ENCODE data around the gene SETD4. TPM values are rescaled to one million over a fixed set of nuclear protein-coding genes. Genes with fewer than 3 reads are reported as not detected.

SETD4 gene
- total RNA-seq, 1 donor from 2014 or later, result 45.8 TPM

- H3K9me3 Mint-ChIP-seq (ENCODE audit: low read depth), result peaks cover 9% of the 10 kb centered on the region
- no peak for TF ChIP-seq CTCF (IDR thresholded peaks at IDR 0.05; ENCODE audit: unreplicated experiment)
- no peak overlapping the region for H3K4me3 Mint-ChIP-seq (ENCODE audit: low read depth)
- peaks cover 15% of the 10 kb centered on the region for H3K4me1 Mint-ChIP-seq (ENCODE audit: low read depth)
- DNase-seq (ENCODE audit: low spot score, unreplicated experiment), result no peak
- H3K27me3 Mint-ChIP-seq, result no peaks in the 10 kb centered on the region
- peaks cover 4% of the 10 kb centered on the region for H3K36me3 Mint-ChIP-seq (ENCODE audit: insufficient read depth)
- H3K27ac Mint-ChIP-seq, result no peak overlapping the region
Observed at GRCh38 chr21:36072453-36073162, 12.3 kb upstream of the SETD4 start.

GRCh38 chr21:36070999-36071398 lies 10.7 kb upstream of the SETD4 start:
- H3K4me3 Mint-ChIP-seq (ENCODE audit: low read depth), result peak overlapping the region; percentile 14
- H3K36me3 Mint-ChIP-seq (ENCODE audit: insufficient read depth), result peaks cover 4% of the 10 kb centered on the region
- H3K27me3 Mint-ChIP-seq, result no peaks in the 10 kb centered on the region
- no peak for TF ChIP-seq CTCF (IDR thresholded peaks at IDR 0.05; ENCODE audit: unreplicated experiment)
- H3K27ac Mint-ChIP-seq, result no peak overlapping the region
- H3K9me3 Mint-ChIP-seq (ENCODE audit: low read depth), result peaks cover 9% of the 10 kb centered on the region
- H3K4me1 Mint-ChIP-seq (ENCODE audit: low read depth), result peaks cover 10% of the 10 kb centered on the region
- no peak for DNase-seq (ENCODE audit: low spot score, unreplicated experiment)

GRCh38 chr21:36069713-36070583 lies 9.6 kb upstream of the SETD4 start, which contains the start of gene CBR1:
Gene CBR1 (plus strand): TSS chr21:36070024. CDS start chr21:36070116, 92 bp downstream.
- peak within 1 kb of the TSS; percentile 73 for H3K27ac Mint-ChIP-seq
- peaks cover 9% of the 10 kb centered on the region for H3K9me3 Mint-ChIP-seq (ENCODE audit: low read depth)
- peak within 1 kb of the TSS; percentile 76 for H3K4me3 Mint-ChIP-seq (ENCODE audit: low read depth)
- TF ChIP-seq CTCF (IDR thresholded peaks at IDR 0.05; ENCODE audit: unreplicated experiment), result no peak
- H3K4me1 Mint-ChIP-seq (ENCODE audit: low read depth), result peaks cover 13% of the 10 kb centered on the region
- DNase-seq (ENCODE audit: low spot score, unreplicated experiment), result peak; percentile 24
- H3K36me3 Mint-ChIP-seq (ENCODE audit: insufficient read depth), result peaks cover 4% of the 10 kb centered on the region
- no peaks in the 10 kb centered on the region for H3K27me3 Mint-ChIP-seq

- peaks cover 9% of the 10 kb centered on the region for H3K9me3 Mint-ChIP-seq (ENCODE audit: low read depth)
- peak overlapping the region; percentile 76 for H3K4me3 Mint-ChIP-seq (ENCODE audit: low read depth)
- H3K27ac Mint-ChIP-seq, result peak overlapping the region; percentile 73
- no peak for DNase-seq (ENCODE audit: low spot score, unreplicated experiment)
- peaks cover 13% of the 10 kb centered on the region for H3K4me1 Mint-ChIP-seq (ENCODE audit: low read depth)
- H3K27me3 Mint-ChIP-seq, result peaks cover 2% of the 10 kb centered on the region
- TF ChIP-seq CTCF (IDR thresholded peaks at IDR 0.05; ENCODE audit: unreplicated experiment), result no peak
- H3K36me3 Mint-ChIP-seq (ENCODE audit: insufficient read depth), result peaks cover 4% of the 10 kb centered on the region
Observed at GRCh38 chr21:36068748-36069398, 8.5 kb upstream of the SETD4 start.

- Mint-ChIP-seq H3K9me3 (ENCODE audit: low read depth) (peaks cover 9% of the 10 kb centered on the region), H3K27ac (peak overlapping the region; percentile 35), H3K4me3 (ENCODE audit: low read depth) (no peak overlapping the region), H3K27me3 (peaks cover 3% of the 10 kb centered on the region), H3K4me1 (ENCODE audit: low read depth) (peaks cover 3% of the 10 kb centered on the region), H3K36me3 (ENCODE audit: insufficient read depth) (peaks cover 4% of the 10 kb centered on the region)
- no peak for TF ChIP-seq CTCF (IDR thresholded peaks at IDR 0.05; ENCODE audit: unreplicated experiment)
- no peak for DNase-seq (ENCODE audit: low spot score, unreplicated experiment)
Observed at GRCh38 chr21:36065497-36066036, 5.2 kb upstream of the SETD4 start.

Data from progenitor cell of endocrine pancreas (in vitro differentiated cells).